Endodermal cell (in vitro differentiated cells): ENCODE results near the gene KHDRBS2. TPM values are rescaled to one million over a fixed set of nuclear protein-coding genes. Genes with fewer than 3 reads are reported as not detected.

ENCODE experiments used
- DNase-seq: peaks from one replicate; pipeline ENCODE4 v3.0.0-alpha.2; 2017
- H3K27ac ChIP-seq: 2 replicates; pipeline ENCODE4 v1.5.1; 2013; ENCODE audit warnings: mild to moderate bottlenecking, low read depth, low read length, moderate library complexity
- H3K27me3 ChIP-seq: 2 replicates; pipeline ENCODE4 v1.6.1; 2013; ENCODE audit warnings: mild to moderate bottlenecking, low read length, moderate library complexity; ENCODE audit not compliant: insufficient read depth, control insufficient read depth, poor library complexity, severe bottlenecking
- H3K36me3 ChIP-seq: 2 replicates; pipeline ENCODE4 v1.7.0; 2013; ENCODE audit warnings: mild to moderate bottlenecking, low read length, moderate library complexity; ENCODE audit not compliant: control insufficient read depth, insufficient read depth
- H3K4me1 ChIP-seq: one replicate; pipeline ENCODE4 v1.7.0; 2013; ENCODE audit warnings: low read length; ENCODE audit not compliant: control insufficient read depth, insufficient read depth
- H3K4me3 ChIP-seq: 2 replicates; pipeline ENCODE4 v1.5.1; 2013; ENCODE audit warnings: mild to moderate bottlenecking, low read length, moderate library complexity
- H3K9ac ChIP-seq: 2 replicates; pipeline ENCODE4 v1.6.1; 2013; ENCODE audit warnings: mild to moderate bottlenecking, low read length, moderate library complexity; ENCODE audit not compliant: poor library complexity, severe bottlenecking; ENCODE audit errors: extremely low read depth
- H3K9me3 ChIP-seq: 2 replicates; pipeline ENCODE4 v1.6.1; 2013; ENCODE audit warnings: mild to moderate bottlenecking, low read length, moderate library complexity; ENCODE audit not compliant: control insufficient read depth
- H3K27ac Mint-ChIP-seq: 2 replicates; pipeline ENCODE4 v1.8.0; 2020; ENCODE audit warnings: mixed read lengths
- H3K27me3 Mint-ChIP-seq: 2 replicates; pipeline ENCODE4 v1.8.0; 2021; ENCODE audit warnings: mild to moderate bottlenecking, mixed read lengths; ENCODE audit not compliant: insufficient read depth
- H3K36me3 Mint-ChIP-seq: 2 replicates; pipeline ENCODE4 v1.8.0; 2020; ENCODE audit warnings: low read depth, mixed read lengths
- H3K4me1 Mint-ChIP-seq: 2 replicates; pipeline ENCODE4 v1.8.0; 2020; ENCODE audit warnings: mixed read lengths
- H3K4me3 Mint-ChIP-seq: 2 replicates; pipeline ENCODE4 v1.8.0; 2020; ENCODE audit warnings: mild to moderate bottlenecking, moderate library complexity, mixed read lengths
- H3K9me3 Mint-ChIP-seq: 2 replicates; pipeline ENCODE4 v1.8.0; 2020; ENCODE audit warnings: mild to moderate bottlenecking, mixed read lengths
- CTCF ChIP-seq: fragments of 200-600 bp; sonication (generic); conservative IDR thresholded peaks from 2 replicates; pipeline ENCODE4 v1.5.0; 2021; ENCODE audit warnings: antibody characterized with exemption, mild to moderate bottlenecking
- WGBS, 2 experiments: methylation state at CpG; one replicate each; pipeline versions ENCODE4 v1.1.5 to v1.1.7; 2013; ENCODE audit warnings: missing lambda C conversion rate in 2 of 2, mixed read lengths in 1 of 2; ENCODE audit not compliant: insufficient coverage in 1 of 2, insufficient read length in 1 of 2; 5-methylcytosine and 5-hydroxymethylcytosine counted together
- total RNA-seq, 2 donors: library from RNA; stranded (reverse); fragmentation: NEBNext Ultra II Directional in 1 of 2; extraction: Animal tissue kit (Norgen Biotek cat#: 25700) in 1 of 2; gene quantifications; 2 replicates in 1 of 2; 3 replicates in 1 of 2; pipeline ENCODE4 v1.2.1, GENCODE V29; 2021

The KHDRBS2 gene
- total RNA-seq, 2 donors from 2014 or later: 11.4 to 29.0 TPM

- no peak overlapping the region for H3K27ac ChIP-seq
- Mint-ChIP-seq H3K4me1 (no peaks in the 10 kb centered on the region), H3K27ac (no peak overlapping the region), H3K9me3 (peaks cover 16% of the 10 kb centered on the region), H3K4me3 (no peak overlapping the region), H3K36me3 (peaks cover 8% of the 10 kb centered on the region), H3K27me3 (no peaks in the 10 kb centered on the region)
- no peaks in the 10 kb centered on the region for H3K36me3 ChIP-seq
- no peak for DNase-seq
- no peaks in the 10 kb centered on the region for H3K4me1 ChIP-seq
- peaks cover under 1% of the 10 kb centered on the region for H3K27me3 ChIP-seq
- 96% methylated on average over 4 to 8 of the region's 8 CpGs for WGBS, 2 experiments
- peaks cover 14% of the 10 kb centered on the region for H3K9me3 ChIP-seq
- no peak overlapping the region for H3K9ac ChIP-seq
- no peak for TF ChIP-seq CTCF
- H3K4me3 ChIP-seq: no peak overlapping the region
Measured at GRCh38 chr6:61868507-61869080, 417.4 kb downstream of the KHDRBS2 start.

- Mint-ChIP-seq H3K27ac (no peak overlapping the region), H3K27me3 (no peaks in the 10 kb centered on the region), H3K4me1 (no peaks in the 10 kb centered on the region), H3K9me3 (peaks cover 16% of the 10 kb centered on the region), H3K4me3 (no peak overlapping the region), H3K36me3 (peaks cover 8% of the 10 kb centered on the region)
- Histone ChIP-seq H3K4me3 (no peak overlapping the region), H3K9ac (no peak overlapping the region), H3K9me3 (peaks cover 14% of the 10 kb centered on the region), H3K27ac (no peak overlapping the region), H3K27me3 (peaks cover 10% of the 10 kb centered on the region), H3K36me3 (no peaks in the 10 kb centered on the region), H3K4me1 (no peaks in the 10 kb centered on the region)
- WGBS, 2 experiments: 89% methylated on average over 4 of the region's 4 CpGs; no CpG with 5 or more reads in 1 of the 2 experiments
- DNase-seq: no peak
- TF ChIP-seq CTCF: no peak
Measured at GRCh38 chr6:61867635-61868034, 418.4 kb downstream of the KHDRBS2 start.

GRCh38 chr6:61857541-61857940 lies 428.5 kb downstream of the KHDRBS2 start:
- Mint-ChIP-seq H3K27ac (no peak overlapping the region), H3K4me3 (no peak overlapping the region), H3K36me3 (peaks cover 5% of the 10 kb centered on the region), H3K9me3 (peaks cover 13% of the 10 kb centered on the region), H3K4me1 (peaks cover 5% of the 10 kb centered on the region), H3K27me3 (no peaks in the 10 kb centered on the region)
- WGBS, 2 experiments: 90 to 100% methylated on average over 1 to 3 of the region's 3 CpGs
- Histone ChIP-seq H3K27ac (no peak overlapping the region), H3K4me1 (no peaks in the 10 kb centered on the region), H3K9me3 (peaks cover 9% of the 10 kb centered on the region), H3K9ac (no peak overlapping the region), H3K36me3 (no peaks in the 10 kb centered on the region), H3K4me3 (no peak overlapping the region), H3K27me3 (peaks cover 6% of the 10 kb centered on the region)
- TF ChIP-seq CTCF: no peak
- no peak for DNase-seq
